ENCODE data around the gene SDR42E1. TPM values are rescaled to one million over a fixed set of nuclear protein-coding genes. Genes with fewer than 3 reads are reported as not detected.

The SDR42E1 gene
- total and polyA plus RNA-seq, 2 of the 8 experiments (the other 6 are each of a cell fraction or from before 2014, with no cell fraction given): 0.03 TPM; not detected in 1

GRCh38 chr16:82016964-82017363 is 5.7 kb upstream of the SDR42E1 start:
- FAIRE-seq: no peak

More at GRCh38 chr16:82016964-82017363, 5.7 kb upstream of the SDR42E1 start:
- no peak overlapping the region for H4K8ac ChIP-seq (ENCODE audit: extremely low read depth, insufficient read depth, low read length)
- DNase-seq (ENCODE audit: low read depth in 1 of 2, low spot score in 2 of 2): no peak
- no peaks in the 10 kb centered on the region for H3K23me2 ChIP-seq (ENCODE audit: low read depth, low read length)
- no peak overlapping the region for H2BK20ac ChIP-seq (ENCODE audit: low read length)
- no peak overlapping the region for H2BK5ac ChIP-seq (ENCODE audit: low read depth, low read length)
- no peak overlapping the region for H3K27ac ChIP-seq (ENCODE audit: low read depth, low read length)
- no peak overlapping the region for H3K4me2 ChIP-seq (ENCODE audit: insufficient read depth in 1 of 2, low read depth in 2 of 2, low read length in 2 of 2)
- ChIA-PET POLR2A (ENCODE audit: partially characterized antibody) (no interaction called here), CTCF (ENCODE audit: partially characterized antibody) (interaction anchor here (0.6 to 2.6 kb wide), 17 partner anchors 8 to 1050 kb away, joined by 3 to 10 read pairs (median 3); no protein-coding TSS in a partner anchor)
- H2AK5ac ChIP-seq (ENCODE audit: low read depth, low read length): no peak overlapping the region
- no peaks in the 10 kb centered on the region; a peak in 2 of 7 replicates for H3K27me3 ChIP-seq (replicated peaks in 1 of 4; ENCODE audit: control insufficient read depth in 3 of 4, extremely low read depth in 1 of 4, insufficient read depth in 3 of 4, low read length in 3 of 4)
- H2AFZ ChIP-seq (ENCODE audit: low read length): no peak overlapping the region
- no peak overlapping the region for H2BK120ac ChIP-seq (replicated peaks; ENCODE audit: low read depth, low read length)
- no peaks in the 10 kb centered on the region for H3K79me2 ChIP-seq (ENCODE audit: control insufficient read depth in 1 of 2, insufficient read depth in 2 of 2, low read length in 2 of 2)
- H3K14ac ChIP-seq (ENCODE audit: insufficient read length): no peak overlapping the region
- no peak overlapping the region for H4K5ac ChIP-seq (ENCODE audit: insufficient read length, low read depth, low read length)
- no peak overlapping the region for H2BK12ac ChIP-seq (ENCODE audit: low read depth, low read length)
- H3K4me3 ChIP-seq (ENCODE audit: extremely low read depth in 1 of 4, insufficient read depth in 2 of 4, low read depth in 3 of 4, low read length in 4 of 4): no peak overlapping the region
- no peaks in the 10 kb centered on the region for H4K20me1 ChIP-seq (replicated peaks in 1 of 2; ENCODE audit: control insufficient read depth in 1 of 2, insufficient read depth in 2 of 2, low read length in 2 of 2)
- 85% methylated on average over 2 of the region's 2 CpGs; no CpG with 5 or more reads in 1 of the 2 experiments for WGBS, 2 experiments (ENCODE audit: extremely low coverage in 1 of 2, insufficient coverage in 1 of 2, insufficient read length in 1 of 2, insufficient replicate concordance in 2 of 2, low coverage in 1 of 2, low lambda C conversion rate in 2 of 2, missing lambda C conversion rate in 1 of 2)
- no peaks in the 10 kb centered on the region for H3K36me3 ChIP-seq (ENCODE audit: control insufficient read depth in 2 of 4, insufficient read depth in 4 of 4, low read length in 3 of 4)
- no peak overlapping the region for H3K4ac ChIP-seq (replicated peaks; ENCODE audit: insufficient read length, low read depth, low read length)
- peaks cover 4 to 6% of the 10 kb centered on the region in 2 experiments; a peak in 2 of 4 replicates for H3K9me3 ChIP-seq (ENCODE audit: insufficient read depth in 2 of 2, low read depth in 1 of 2, low read length in 1 of 2)
- H3K18ac ChIP-seq (ENCODE audit: extremely low read depth, low read length): no peak overlapping the region
- no peaks in the 10 kb centered on the region for H3K4me1 ChIP-seq (replicated peaks in 1 of 4; ENCODE audit: control insufficient read depth in 3 of 4, insufficient read depth in 4 of 4, low read length in 3 of 4)
- H3K9ac ChIP-seq (replicated peaks in 1 of 4; ENCODE audit: extremely low read depth in 1 of 4, low read depth in 3 of 4, low read length in 3 of 4): no peak overlapping the region
- H3K79me1 ChIP-seq (ENCODE audit: low read depth, low read length): no peaks in the 10 kb centered on the region
- no peak for TF ChIP-seq GABPA (IDR thresholded peaks at IDR 0.05; ENCODE audit: borderline replicate concordance, insufficient read depth, low read length)
- TF ChIP-seq E2F6 (IDR thresholded peaks at IDR 0.05): no peak
- TF ChIP-seq SRF (IDR thresholded peaks at IDR 0.05; ENCODE audit: low read depth, low read length): no peak
- no peak for TF ChIP-seq ATF2 (IDR thresholded peaks at IDR 0.05; ENCODE audit: low read length)
- no peak for TF ChIP-seq SIN3A (conservative IDR thresholded peaks at IDR 0.05 in 1 of 2, IDR thresholded peaks at IDR 0.05 in 1 of 2; ENCODE audit: low read depth in 1 of 2, low read length in 2 of 2)
- no peak for TF ChIP-seq ZNF274 (IDR thresholded peaks at IDR 0.05; ENCODE audit: borderline replicate concordance, extremely low read depth, low read length)
- no peak overlapping the region for H3K23ac ChIP-seq (ENCODE audit: insufficient read length)
- H3K56ac ChIP-seq (replicated peaks; ENCODE audit: insufficient read length, low read depth, low read length): no peak overlapping the region
- H4K91ac ChIP-seq (replicated peaks; ENCODE audit: insufficient read length, low read length): no peak overlapping the region
- H2BK15ac ChIP-seq (ENCODE audit: low read length): no peak overlapping the region

All from H1 (cell line).